Heart left ventricle (tissue), 16 donors: Measurements from ENCODE around the gene SUSD1. TPM values are rescaled to one million over a fixed set of nuclear protein-coding genes. Genes with fewer than 3 reads are reported as not detected.

Source experiments
- ATAC-seq, 4 donors: fragments of 200-7000 bp; cut with Tn5 transposase; one replicate each; pipeline ENCODE4 v1.9.1; 2020 to 2022; ENCODE audit warnings: moderate library complexity in 4 of 4, mild to moderate bottlenecking in 3 of 4, moderate number of reproducible peaks in 1 of 4
- DNase-seq, 5 donors: peaks; one replicate each; pipeline ENCODE4 v3.0.0-alpha.2; 2020
- H3K27ac ChIP-seq, 12 donors: fragments of 200-600 bp; sonication (generic) in 4 of 12; one replicate each; pipeline versions ENCODE4 v1.5.0 to v1.8.0; 2016 to 2022; ENCODE audit warnings: mild to moderate bottlenecking in 2 of 12
- H3K27me3 ChIP-seq, 9 donors: fragments of 200-600 bp; sonication (generic) in 2 of 9; one replicate each; pipeline versions ENCODE4 v1.5.1 to v1.8.0; 2016 to 2022; ENCODE audit warnings: mild to moderate bottlenecking in 3 of 9
- H3K36me3 ChIP-seq, 9 donors: fragments of 200-600 bp; sonication (generic) in 2 of 9; one replicate each; pipeline versions ENCODE4 v1.5.0 to v1.8.0; 2018 to 2022; ENCODE audit warnings: mild to moderate bottlenecking in 2 of 9
- H3K4me1 ChIP-seq, 12 donors: fragments of 200-600 bp; sonication (generic) in 4 of 12; one replicate each; pipeline versions ENCODE4 v1.5.0 to v1.8.0; 2016 to 2022; ENCODE audit warnings: mild to moderate bottlenecking in 3 of 12
- H3K4me3 ChIP-seq, 12 donors: fragments of 200-600 bp; sonication (generic) in 4 of 12; one replicate each; pipeline versions ENCODE4 v1.5.0 to v1.8.0; 2017 to 2022; ENCODE audit warnings: mild to moderate bottlenecking in 9 of 12, moderate library complexity in 4 of 12
- H3K9me3 ChIP-seq, 12 donors: fragments of 200-600 bp; sonication (generic) in 4 of 12; one replicate each; pipeline versions ENCODE4 v1.5.0 to v1.8.0; 2016 to 2022; ENCODE audit warnings: mild to moderate bottlenecking in 1 of 12
- POLR2A ChIP-seq, 2 donors: fragments of 450-650 bp; IDR thresholded peaks; one replicate each; pipeline ENCODE4 v1.6.1; 2017; ENCODE audit warnings: antibody characterized with exemption in 2 of 2, mild to moderate bottlenecking in 2 of 2, moderate library complexity in 2 of 2
- WGBS, 4 donors: extraction: QIAGEN DNeasy Blood & Tissue Kit in 2 of 4; methylation state at CpG; one replicate each; pipeline versions ENCODE4 v1.1.5 to v1.1.7; 2013 to 2018; 5-methylcytosine and 5-hydroxymethylcytosine counted together
- intact Hi-C, 10 donors: fragments of 100-400 bp; cut with DNase I; formaldehyde crosslinking; loops; one replicate each; pipeline versions ENCODE4 v1.11.1 to v1.14.2; 2022
- polyA plus RNA-seq, 2 donors: library from polyadenylated mRNA; stranded (reverse); fragments of 200-250 nt; gene quantifications; one replicate each; pipeline ENCODE4 v1.2.3, GENCODE V29; 2013
- total RNA-seq, 9 donors: library from RNA; depleted of rRNA in 2 of 9; stranded (reverse); fragments of >200 nt in 2 of 9; fragmentation: NEBNext Ultra II Directional in 3 of 9; extraction: Animal tissue kit (Norgen Biotek cat#: 25700) in 3 of 9; gene quantifications; one replicate each; pipeline versions ENCODE4 v1.1.0 to v1.2.4, GENCODE V29; 2016 to 2023
- TF ChIP-seq, protein P1 (sequence below), 12 donors: fragments of 200-600 bp; sonication (generic) in 4 of 12; IDR thresholded peaks; one replicate each; pipeline versions ENCODE4 v1.5.0 to v1.8.0; 2018 to 2022; ENCODE audit warnings: antibody characterized with exemption in 12 of 12, mild to moderate bottlenecking in 5 of 12
- donor health status: ischemic (EF 13 %, LVEDD 7.1; RV severe dilation, severe dysfunction).
- donor health status: healthy with polysubstance abuse.
- donor health status: DM: no; HTN: yes; CAD: no.
- donor health status: DM: no; HTN: no; CAD: no.
- donor health status: ischemic (EF 25% LVEDD 6.9; RV normal size, moderate dysfunction).
- donor health status: ischemic (EF 25% LVEDD 5.7; RV mildly dilated, moderate dysfunction).
- donor health status: healthy.
- donor health status: DM: yes; HTN: yes; CAD: no.
- donor health status: ischemic (EF 35%, LVEDD 5.7; RV mildly dilated, moderate dysfunction).
- donor health status: nonischemic (EF 11% LVEDD 7.7; RV severe dilation, severe dysfunction).
- donor health status: DM: yes; HTN: yes; CAD: no.
- donor health status: PGD.
- donor health status: ischemic (EF 29% LVEDD 5.4; RV normal size, mild dysfunction).
- donor health status: nonischemic (EF 23%, LVEDD 6.1; RV moderate dilation, normal function).

The SUSD1 gene
- total and polyA plus RNA-seq, 11 donors = 1.0 to 22.7 (median 6.0) TPM

DNA sequence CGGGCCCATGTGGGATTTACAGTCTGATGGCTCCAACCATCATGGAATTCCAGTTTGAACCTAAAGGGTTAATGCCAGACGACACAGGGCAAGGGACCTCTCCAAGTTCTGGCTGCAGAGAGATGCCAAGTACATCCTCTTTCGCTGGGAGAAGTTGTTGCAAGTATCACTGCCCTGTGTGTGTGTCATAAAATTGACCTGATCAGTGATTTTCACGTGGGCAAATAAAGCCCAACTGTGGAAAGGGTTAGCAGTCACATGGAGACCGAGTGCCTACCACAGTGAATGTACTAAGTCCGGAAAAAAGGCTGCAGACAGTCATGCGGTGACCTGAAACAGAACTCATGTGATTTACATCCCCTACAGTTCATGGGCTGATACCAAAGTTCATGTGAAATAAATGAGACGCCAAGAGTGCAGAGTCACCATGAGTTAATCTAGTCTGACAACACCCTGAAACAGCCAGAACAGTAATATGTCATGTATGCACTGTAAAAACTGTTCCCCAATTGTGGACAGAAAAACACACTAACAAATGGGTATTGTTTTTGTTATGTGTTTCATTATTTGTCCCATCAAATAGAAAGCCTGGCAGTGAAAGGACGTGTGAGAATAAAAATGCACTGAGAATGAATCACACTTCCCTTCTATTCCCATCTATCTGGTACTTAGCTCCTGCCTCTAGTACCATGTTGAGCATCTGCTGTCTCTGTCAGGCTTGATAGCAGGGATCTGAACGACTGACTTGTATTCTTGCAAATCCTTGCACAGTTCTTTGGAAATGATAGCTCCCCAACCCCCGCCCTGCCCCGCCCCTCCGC is 115.7 kb downstream of the SUSD1 start:
- intact Hi-C loops = no loop called here
- ATAC-seq (peak; percentile 7 to 55 (median 48)), DNase-seq (no peak)
- H3K9me3 ChIP-seq = no peaks in the 10 kb centered on the region
- WGBS, 4 donors = 53 to 64% (median 63%) methylated on average over 10 to 13 of the region's 13 CpGs
- H3K36me3 ChIP-seq = peaks cover 0 to 5% (median 0%) of the 10 kb centered on the region in 9 donors
- H3K4me1 ChIP-seq = peaks cover 0 to 67% (median 18%) of the 10 kb centered on the region in 12 donors
- no peak overlapping the region for H3K4me3 ChIP-seq
- H3K27me3 ChIP-seq = no peaks in the 10 kb centered on the region
- TF ChIP-seq, protein P1, sequence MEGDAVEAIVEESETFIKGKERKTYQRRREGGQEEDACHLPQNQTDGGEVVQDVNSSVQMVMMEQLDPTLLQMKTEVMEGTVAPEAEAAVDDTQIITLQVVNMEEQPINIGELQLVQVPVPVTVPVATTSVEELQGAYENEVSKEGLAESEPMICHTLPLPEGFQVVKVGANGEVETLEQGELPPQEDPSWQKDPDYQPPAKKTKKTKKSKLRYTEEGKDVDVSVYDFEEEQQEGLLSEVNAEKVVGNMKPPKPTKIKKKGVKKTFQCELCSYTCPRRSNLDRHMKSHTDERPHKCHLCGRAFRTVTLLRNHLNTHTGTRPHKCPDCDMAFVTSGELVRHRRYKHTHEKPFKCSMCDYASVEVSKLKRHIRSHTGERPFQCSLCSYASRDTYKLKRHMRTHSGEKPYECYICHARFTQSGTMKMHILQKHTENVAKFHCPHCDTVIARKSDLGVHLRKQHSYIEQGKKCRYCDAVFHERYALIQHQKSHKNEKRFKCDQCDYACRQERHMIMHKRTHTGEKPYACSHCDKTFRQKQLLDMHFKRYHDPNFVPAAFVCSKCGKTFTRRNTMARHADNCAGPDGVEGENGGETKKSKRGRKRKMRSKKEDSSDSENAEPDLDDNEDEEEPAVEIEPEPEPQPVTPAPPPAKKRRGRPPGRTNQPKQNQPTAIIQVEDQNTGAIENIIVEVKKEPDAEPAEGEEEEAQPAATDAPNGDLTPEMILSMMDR (IDR thresholded peaks at IDR 0.05) = no peak
- no peak for TF ChIP-seq POLR2A (IDR thresholded peaks at IDR 0.05)
- peak overlapping the region in 8 of 12 donors; percentile 35 to 86 (median 79) for H3K27ac ChIP-seq

DNA sequence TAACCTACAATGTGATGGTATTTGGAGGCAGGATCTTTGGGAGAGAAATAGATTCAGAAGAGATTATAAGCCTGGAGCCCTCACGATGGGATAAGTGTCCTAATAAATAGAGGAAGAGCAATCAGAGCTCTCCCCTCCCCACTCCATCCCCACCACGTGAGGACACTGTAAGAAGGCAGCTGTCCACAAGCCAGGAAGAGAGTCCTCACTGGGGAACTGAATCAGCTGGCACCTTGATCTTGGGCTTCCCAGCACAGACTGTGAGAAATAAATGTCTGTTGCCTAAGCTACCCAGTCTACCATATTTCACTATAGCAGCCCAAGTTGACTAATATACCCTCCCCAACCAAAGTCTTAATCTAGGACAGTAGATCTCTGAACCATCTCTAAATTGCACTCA is 118.1 kb downstream of the SUSD1 start:
- H3K36me3 ChIP-seq = peaks cover 0 to 5% (median 0%) of the 10 kb centered on the region in 9 donors
- H3K4me1 ChIP-seq = peaks cover 0 to 47% (median 16%) of the 10 kb centered on the region in 12 donors
- TF ChIP-seq, protein P1 (IDR thresholded peaks at IDR 0.05) = no peak
- no peak for TF ChIP-seq POLR2A (IDR thresholded peaks at IDR 0.05)
- no peak overlapping the region for H3K4me3 ChIP-seq
- H3K27ac ChIP-seq = no peak overlapping the region
- intact Hi-C loops = no loop called here
- no peak for DNase-seq
- 66 to 79% (median 73%) methylated on average over 2 of the region's 2 CpGs for WGBS, 4 donors
- no peaks in the 10 kb centered on the region for H3K27me3 ChIP-seq
- ATAC-seq = no peak
- H3K9me3 ChIP-seq = no peaks in the 10 kb centered on the region

DNA sequence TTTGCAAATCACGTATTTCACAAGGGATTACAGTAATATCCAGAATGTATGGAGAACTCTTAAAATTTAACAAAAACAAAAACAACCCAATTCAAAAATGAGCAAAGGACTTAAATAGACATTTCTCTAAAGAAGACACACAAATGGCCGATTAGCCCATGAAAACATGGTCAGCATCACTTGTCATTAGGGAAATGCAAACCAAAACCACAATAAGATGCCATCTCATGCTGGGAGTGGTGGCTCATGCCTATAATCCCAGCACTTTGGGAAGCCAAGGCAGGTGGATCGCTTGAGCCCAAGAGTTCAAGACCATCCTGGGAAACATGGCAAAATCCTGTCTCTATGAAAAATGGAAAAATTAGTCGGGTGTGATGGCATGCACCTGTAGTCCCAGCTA is 120.2 kb downstream of the SUSD1 start:
- Histone ChIP-seq H3K36me3 (peaks cover 0 to 5% (median 0%) of the 10 kb centered on the region in 9 donors), H3K27ac (no peak overlapping the region), H3K27me3 (no peaks in the 10 kb centered on the region), H3K9me3 (no peaks in the 10 kb centered on the region), H3K4me3 (no peak overlapping the region), H3K4me1 (peaks cover 0 to 43% (median 18%) of the 10 kb centered on the region in 12 donors)
- ATAC-seq (no peak), DNase-seq (no peak)
- TF ChIP-seq, protein P1 (IDR thresholded peaks at IDR 0.05) = no peak
- TF ChIP-seq POLR2A (IDR thresholded peaks at IDR 0.05) = no peak
- WGBS, 4 donors = 95 to 99% (median 97%) methylated on average over 4 of the region's 4 CpGs
- intact Hi-C loops = no loop called here

DNA sequence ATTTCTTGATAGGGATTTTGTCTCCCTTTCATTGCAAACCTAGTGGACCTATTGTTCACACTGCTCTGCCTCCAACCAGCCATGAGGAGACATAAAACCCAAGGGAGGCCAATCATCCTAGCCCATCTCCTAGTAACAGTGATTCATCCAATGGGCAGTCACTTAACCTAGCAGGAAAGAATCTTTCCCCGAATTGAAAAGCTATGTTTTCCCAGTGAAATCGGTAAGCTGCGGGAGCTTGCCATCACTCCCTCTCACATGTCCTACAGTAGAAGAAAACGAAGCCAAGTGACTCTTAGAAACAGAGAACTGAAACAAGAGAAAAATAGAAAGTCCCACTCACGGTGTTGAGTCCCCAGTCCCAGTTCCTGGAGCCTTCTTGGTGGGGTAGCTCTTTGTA is 123.3 kb downstream of the SUSD1 start:
- intact Hi-C loops = no loop called here
- no peak for TF ChIP-seq POLR2A (IDR thresholded peaks at IDR 0.05)
- TF ChIP-seq, protein P1 (IDR thresholded peaks at IDR 0.05) = no peak
- 81 to 92% (median 90%) methylated on average over 5 of the region's 5 CpGs for WGBS, 4 donors
- ATAC-seq = no peak
- Histone ChIP-seq H3K27me3 (no peaks in the 10 kb centered on the region), H3K4me1 (peaks cover 0 to 45% (median 24%) of the 10 kb centered on the region in 12 donors), H3K27ac (peak overlapping the region in 1 of 12 donors; percentile 17), H3K9me3 (peaks cover 0 to 5% (median 0%) of the 10 kb centered on the region in 12 donors), H3K36me3 (no peaks in the 10 kb centered on the region), H3K4me3 (no peak overlapping the region)
- DNase-seq = no peak
